GM12891 (cell line): ENCODE results near the gene ARMC12.

Experiments used
- PAX5 ChIP-seq: IDR thresholded peaks from 2 replicates; pipeline ENCODE4 v1.6.1; 2011; ENCODE audit warnings: low read length, moderate library complexity, mild to moderate bottlenecking; ENCODE audit not compliant: insufficient read depth, severe bottlenecking
- POLR2A ChIP-seq: IDR thresholded peaks from 2 replicates; pipeline ENCODE4 v1.6.1; 2011; ENCODE audit warnings: low read depth, low read length, control low read depth
- POLR2AphosphoS5 ChIP-seq: IDR thresholded peaks from 2 replicates; pipeline ENCODE4 v1.6.1; 2011; ENCODE audit warnings: low read depth, low read length, control low read depth
- POU2F2 ChIP-seq: IDR thresholded peaks from 2 replicates; pipeline ENCODE4 v1.6.1; 2011; ENCODE audit warnings: low read depth, mild to moderate bottlenecking, control low read depth, low read length, moderate library complexity
- SPI1 ChIP-seq: IDR thresholded peaks from 2 replicates; pipeline ENCODE4 v1.6.1; 2011; ENCODE audit warnings: low read depth, low read length, control low read depth
- TAF1 ChIP-seq: IDR thresholded peaks from 2 replicates; pipeline ENCODE4 v1.6.1; 2011; ENCODE audit warnings: low read depth, low read length, control low read depth

GRCh38 chr6:35706468-35706867 is 30.4 kb upstream of the ARMC12 start:
- no peak for TF ChIP-seq POLR2AphosphoS5
- no peak for TF ChIP-seq POLR2A
- no peak for TF ChIP-seq TAF1
- no peak for TF ChIP-seq SPI1
- TF ChIP-seq POU2F2 = no peak
- no peak for TF ChIP-seq PAX5
